Panc1 (cell line): ENCODE results near the gene ADORA1. TPM values are rescaled to one million over a fixed set of nuclear protein-coding genes. Genes with fewer than 3 reads are reported as not detected.

Experiments used
- ATAC-seq: fragments of 200-7000 bp; cut with Tn5 transposase; 2 replicates; pipeline ENCODE4 v1.9.1; 2020; ENCODE audit warnings: mild to moderate bottlenecking, moderate library complexity
- BruUV-seq: library from RNA; stranded (reverse); fragments of 400-500 nt; replicated peaks from 2 replicates; lab custom pipeline; 2021; lab: Mats Ljungman, UMichigan
- CTCF ChIA-PET: fragments of 300-600 bp; sonication (Branson Sonifier 250); formaldehyde crosslinking; loops from one replicate; lab custom pipeline; 2022; ENCODE audit warnings: antibody characterized with exemption; lab: Charles Lee
- POLR2A ChIA-PET: fragments of 300-600 bp; sonication (Branson Sonifier 250); formaldehyde crosslinking; loops from one replicate; lab custom pipeline; 2022; ENCODE audit warnings: antibody characterized with exemption; lab: Charles Lee
- DNase-seq: peaks from one replicate; pipeline ENCODE4 v3.0.0-alpha.2; 2010; ENCODE audit warnings: low read depth, low spot score
- H3K27ac ChIP-seq: 2 replicates; pipeline ENCODE4 v1.5.1; 2011; ENCODE audit warnings: mild to moderate bottlenecking, low read length, inconsistent platforms
- H3K27me3 ChIP-seq: fragments of 200-500 bp; sonication (Bioruptor generic); 2 replicates; pipeline ENCODE4 v1.6.0; 2014; ENCODE audit warnings: low read length, inconsistent platforms; ENCODE audit not compliant: control insufficient read depth, insufficient read depth
- H3K36me3 ChIP-seq: fragments of 200-500 bp; sonication (Bioruptor generic); 2 replicates; pipeline ENCODE4 v1.5.1; 2014; ENCODE audit warnings: inconsistent platforms, mild to moderate bottlenecking, low read length, moderate library complexity; ENCODE audit not compliant: control insufficient read depth, insufficient read depth
- H3K4me1 ChIP-seq: 2 replicates; pipeline ENCODE4 v1.5.1; 2011; ENCODE audit warnings: inconsistent platforms, mild to moderate bottlenecking, low read length, moderate library complexity; ENCODE audit not compliant: control insufficient read depth, insufficient read depth
- H3K4me3 ChIP-seq, 2 experiments: 2 replicates each; pipeline ENCODE4 v1.5.1; 2011 to 2012; ENCODE audit warnings: low read depth in 2 of 2, low read length in 2 of 2, mild to moderate bottlenecking in 2 of 2, inconsistent platforms in 1 of 2, moderate library complexity in 1 of 2
- H3K9me3 ChIP-seq: fragments of 200-500 bp; sonication (Bioruptor generic); 2 replicates; pipeline ENCODE4 v1.5.1; 2014; ENCODE audit warnings: low read depth, mild to moderate bottlenecking, inconsistent platforms, low read length, moderate library complexity; ENCODE audit not compliant: control insufficient read depth, insufficient read depth
- POLR2AphosphoS5 ChIP-seq: IDR thresholded peaks from 2 replicates; pipeline ENCODE4 v1.6.1; 2012; ENCODE audit warnings: mild to moderate bottlenecking, low read depth, low read length, moderate library complexity
- SIN3A ChIP-seq: IDR thresholded peaks from 2 replicates; pipeline ENCODE4 v1.6.1; 2012; ENCODE audit warnings: low read depth, mild to moderate bottlenecking, low read length, moderate library complexity, borderline replicate concordance; ENCODE audit not compliant: insufficient read depth
- TCF7L2 ChIP-seq: IDR thresholded peaks from 2 replicates; pipeline ENCODE4 v1.6.1; 2011; ENCODE audit warnings: mild to moderate bottlenecking, low read depth, low read length, inconsistent platforms
- in situ Hi-C: cut with HindIII; loops from 2 replicates; pipeline ENCODE4 v1.10.0; 2016; ENCODE audit warnings: low sequenced_read_pairs, low pct_unique_long_range_greater_than_20kb
- intact Hi-C: fragments of 100-400 bp; cut with micrococcal nuclease; formaldehyde crosslinking; loops from one replicate; pipeline ENCODE4 v1.10.0; 2022; ENCODE audit not compliant: unreplicated experiment
- total RNA-seq: library from RNA; stranded (reverse); gene quantifications from one replicate; pipeline ENCODE4 v1.2.1, GENCODE V29; 2021; ENCODE audit not compliant: unreplicated experiment
- TF ChIP-seq, protein P1 (sequence below), 2 experiments: IDR thresholded peaks; 2 replicates each; pipeline ENCODE4 v1.6.1; 2011 to 2012; ENCODE audit warnings: low read depth in 2 of 2, control low read depth in 1 of 2, low read length in 1 of 2, mild to moderate bottlenecking in 1 of 2, moderate library complexity in 1 of 2; ENCODE audit not compliant: insufficient read depth in 1 of 2
- TF ChIP-seq, protein P2 (sequence below): fragments of 450-650 bp; IDR thresholded peaks from 2 replicates; pipeline ENCODE4 v1.5.1; 2017; ENCODE audit warnings: mild to moderate bottlenecking

Gene ADORA1
- total RNA-seq, 1 experiment from 2014 or later: 8.5 TPM

DNA sequence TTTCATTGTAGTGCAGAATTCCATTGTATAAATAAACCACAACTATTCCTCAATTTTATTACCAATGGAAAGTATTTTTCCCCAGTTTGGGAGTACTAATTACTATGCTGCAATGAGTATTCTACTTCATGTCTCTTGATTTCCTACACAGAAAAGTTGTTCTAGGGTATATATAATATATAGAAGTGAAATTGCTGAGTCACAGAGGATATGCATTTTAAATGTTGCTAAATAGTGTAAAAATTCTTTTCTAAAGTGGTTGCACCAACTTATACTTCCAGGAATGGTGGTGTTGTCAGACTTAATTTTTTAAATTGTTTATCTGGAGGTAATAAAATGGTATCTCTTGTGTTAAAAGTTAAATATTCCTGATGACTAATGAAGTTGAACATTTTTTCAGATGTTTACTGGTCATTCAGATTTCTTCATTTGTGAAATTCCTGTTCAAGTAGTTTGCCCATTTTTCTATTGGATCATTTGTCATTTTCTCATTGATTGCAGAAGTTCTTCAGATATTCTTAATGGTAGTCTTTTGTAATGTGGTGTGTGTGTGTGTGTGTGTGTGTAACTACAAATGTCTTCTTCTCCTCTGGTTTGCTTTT, 22.6 kb upstream of the ADORA1 start:
- TF ChIP-seq SIN3A (no peak), POLR2AphosphoS5 (no peak), TCF7L2 (no peak)
- TF ChIP-seq, protein P1, sequence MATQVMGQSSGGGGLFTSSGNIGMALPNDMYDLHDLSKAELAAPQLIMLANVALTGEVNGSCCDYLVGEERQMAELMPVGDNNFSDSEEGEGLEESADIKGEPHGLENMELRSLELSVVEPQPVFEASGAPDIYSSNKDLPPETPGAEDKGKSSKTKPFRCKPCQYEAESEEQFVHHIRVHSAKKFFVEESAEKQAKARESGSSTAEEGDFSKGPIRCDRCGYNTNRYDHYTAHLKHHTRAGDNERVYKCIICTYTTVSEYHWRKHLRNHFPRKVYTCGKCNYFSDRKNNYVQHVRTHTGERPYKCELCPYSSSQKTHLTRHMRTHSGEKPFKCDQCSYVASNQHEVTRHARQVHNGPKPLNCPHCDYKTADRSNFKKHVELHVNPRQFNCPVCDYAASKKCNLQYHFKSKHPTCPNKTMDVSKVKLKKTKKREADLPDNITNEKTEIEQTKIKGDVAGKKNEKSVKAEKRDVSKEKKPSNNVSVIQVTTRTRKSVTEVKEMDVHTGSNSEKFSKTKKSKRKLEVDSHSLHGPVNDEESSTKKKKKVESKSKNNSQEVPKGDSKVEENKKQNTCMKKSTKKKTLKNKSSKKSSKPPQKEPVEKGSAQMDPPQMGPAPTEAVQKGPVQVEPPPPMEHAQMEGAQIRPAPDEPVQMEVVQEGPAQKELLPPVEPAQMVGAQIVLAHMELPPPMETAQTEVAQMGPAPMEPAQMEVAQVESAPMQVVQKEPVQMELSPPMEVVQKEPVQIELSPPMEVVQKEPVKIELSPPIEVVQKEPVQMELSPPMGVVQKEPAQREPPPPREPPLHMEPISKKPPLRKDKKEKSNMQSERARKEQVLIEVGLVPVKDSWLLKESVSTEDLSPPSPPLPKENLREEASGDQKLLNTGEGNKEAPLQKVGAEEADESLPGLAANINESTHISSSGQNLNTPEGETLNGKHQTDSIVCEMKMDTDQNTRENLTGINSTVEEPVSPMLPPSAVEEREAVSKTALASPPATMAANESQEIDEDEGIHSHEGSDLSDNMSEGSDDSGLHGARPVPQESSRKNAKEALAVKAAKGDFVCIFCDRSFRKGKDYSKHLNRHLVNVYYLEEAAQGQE (IDR thresholded peaks at IDR 0.05; ENCODE audit: insufficient read depth in 1 of 2, low read depth in 2 of 2, low read length in 1 of 2): no peak
- TF ChIP-seq, protein P2, sequence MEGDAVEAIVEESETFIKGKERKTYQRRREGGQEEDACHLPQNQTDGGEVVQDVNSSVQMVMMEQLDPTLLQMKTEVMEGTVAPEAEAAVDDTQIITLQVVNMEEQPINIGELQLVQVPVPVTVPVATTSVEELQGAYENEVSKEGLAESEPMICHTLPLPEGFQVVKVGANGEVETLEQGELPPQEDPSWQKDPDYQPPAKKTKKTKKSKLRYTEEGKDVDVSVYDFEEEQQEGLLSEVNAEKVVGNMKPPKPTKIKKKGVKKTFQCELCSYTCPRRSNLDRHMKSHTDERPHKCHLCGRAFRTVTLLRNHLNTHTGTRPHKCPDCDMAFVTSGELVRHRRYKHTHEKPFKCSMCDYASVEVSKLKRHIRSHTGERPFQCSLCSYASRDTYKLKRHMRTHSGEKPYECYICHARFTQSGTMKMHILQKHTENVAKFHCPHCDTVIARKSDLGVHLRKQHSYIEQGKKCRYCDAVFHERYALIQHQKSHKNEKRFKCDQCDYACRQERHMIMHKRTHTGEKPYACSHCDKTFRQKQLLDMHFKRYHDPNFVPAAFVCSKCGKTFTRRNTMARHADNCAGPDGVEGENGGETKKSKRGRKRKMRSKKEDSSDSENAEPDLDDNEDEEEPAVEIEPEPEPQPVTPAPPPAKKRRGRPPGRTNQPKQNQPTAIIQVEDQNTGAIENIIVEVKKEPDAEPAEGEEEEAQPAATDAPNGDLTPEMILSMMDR: no peak
- DNase-seq: no peak
- peaks cover 19% of the 10 kb centered on the region for H3K27me3 ChIP-seq

DNA sequence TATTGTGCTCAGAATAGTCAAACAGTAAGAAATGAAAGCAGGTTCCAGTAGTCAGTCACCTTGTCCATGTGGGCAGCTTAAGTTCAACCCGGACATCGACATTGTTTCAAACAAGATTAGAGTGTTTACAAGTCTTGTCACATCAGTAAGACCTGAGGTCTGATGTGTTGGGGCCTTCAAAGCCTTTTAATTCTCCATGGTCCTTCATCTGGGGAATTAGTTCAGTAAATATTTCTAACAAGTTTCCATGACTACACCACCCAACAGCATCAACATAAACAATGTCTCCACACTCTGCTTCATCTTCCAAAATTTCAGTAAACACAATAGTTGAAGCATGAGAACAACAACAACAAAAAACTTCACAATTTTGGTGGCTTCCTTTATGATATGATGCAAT, 15.1 kb upstream of the ADORA1 start:
- H3K9me3 ChIP-seq: no peaks in the 10 kb centered on the region
- no peak for ATAC-seq
- no TSS peak for BruUV-seq
- H3K36me3 ChIP-seq: no peaks in the 10 kb centered on the region
- TF ChIP-seq, protein P2: no peak
- TF ChIP-seq POLR2AphosphoS5: no peak
- TF ChIP-seq SIN3A: no peak
- TF ChIP-seq TCF7L2: no peak
- TF ChIP-seq, protein P1 (IDR thresholded peaks at IDR 0.05; ENCODE audit: insufficient read depth in 1 of 2, low read depth in 2 of 2, low read length in 1 of 2): no peak
- ChIA-PET POLR2A (no interaction called here), CTCF (interaction anchor here (0.6 kb wide), 1 partner anchor 17 kb away, joined by 3 read pairs; no protein-coding TSS in a partner anchor)
- no peak overlapping the region for H3K4me3 ChIP-seq
- in situ Hi-C loops: no loop called here
- intact Hi-C loops: no loop called here
- no peak overlapping the region for H3K27ac ChIP-seq
- no peaks in the 10 kb centered on the region for H3K4me1 ChIP-seq
- no peak for DNase-seq
- H3K27me3 ChIP-seq: peaks cover 22% of the 10 kb centered on the region

More for the DNA sequence above, 22.6 kb upstream of the ADORA1 start:
- intact Hi-C loops: no loop called here
- 0 out of 2 replicates have a peak, but pooled peaks cover 3% of the 10 kb centered on the region for H3K9me3 ChIP-seq
- CTCF ChIA-PET: no interaction called here
- no peaks in the 10 kb centered on the region for H3K4me1 ChIP-seq
- ATAC-seq: no peak
- in situ Hi-C loops: no loop called here
- H3K4me3 ChIP-seq: no peak overlapping the region
- H3K27ac ChIP-seq: no peak overlapping the region
- no TSS peak for BruUV-seq
- H3K36me3 ChIP-seq: no peaks in the 10 kb centered on the region
- POLR2A ChIA-PET: no interaction called here
